Mucosa of descending colon (tissue), 3 donors: Measurements from ENCODE around the gene ZNF292. TPM values are rescaled to one million over a fixed set of nuclear protein-coding genes. Genes with fewer than 3 reads are reported as not detected.

Experiments
- ATAC-seq: fragments of 200-7000 bp; cut with Tn5 transposase; one replicate; pipeline ENCODE4 v1.9.1; 2020; ENCODE audit warnings: mild to moderate bottlenecking, moderate library complexity
- DNase-seq, 3 donors: peaks; one replicate each; pipeline ENCODE4 v3.0.0-alpha.2; 2020
- H3K36me3 ChIP-seq: fragments of 200-600 bp; one replicate; pipeline ENCODE4 v1.8.0; 2021; ENCODE audit warnings: low read depth, mild to moderate bottlenecking
- H3K4me1 ChIP-seq: fragments of 200-600 bp; one replicate; pipeline ENCODE4 v1.8.0; 2021; ENCODE audit warnings: low read depth, mild to moderate bottlenecking
- H3K4me3 ChIP-seq: fragments of 200-600 bp; one replicate; pipeline ENCODE4 v1.8.0; 2021; ENCODE audit warnings: mild to moderate bottlenecking
- H3K9me3 ChIP-seq: fragments of 200-600 bp; one replicate; pipeline ENCODE4 v1.8.0; 2021; ENCODE audit warnings: mild to moderate bottlenecking
- intact Hi-C, 2 donors: fragments of 100-400 bp; cut with DNase I in 1 of 2; cut with micrococcal nuclease in 1 of 2; formaldehyde crosslinking; loops; one replicate each; pipeline versions ENCODE4 v1.11.0 to v1.11.1; 2022; cut with DNase I, micrococcal nuclease
- total RNA-seq, 3 donors: library from RNA; stranded (reverse); fragmentation: NEBNext Ultra II Directional in 2 of 3; extraction: Animal tissue kit (Norgen Biotek cat#: 25700) in 2 of 3; gene quantifications; one replicate each; pipeline versions ENCODE4 v1.2.1 to v1.2.4, GENCODE V29; 2021 to 2023
- TF ChIP-seq, protein P1 (sequence below): fragments of 200-600 bp; IDR thresholded peaks from one replicate; pipeline ENCODE4 v1.8.0; 2022; ENCODE audit warnings: antibody characterized with exemption, mild to moderate bottlenecking
- donor health status: DM: no; HTN: no; CAD: no; lungs with moderate emphysema.
- donor health status: DM: no; HTN: no; CAD: no.
- donor health status: DM: no; HTN: yes; CAD: no.

ZNF292 gene
- total RNA-seq, 3 donors from 2014 or later, result 40.9 to 83.2 (median 44.4) TPM

DNA sequence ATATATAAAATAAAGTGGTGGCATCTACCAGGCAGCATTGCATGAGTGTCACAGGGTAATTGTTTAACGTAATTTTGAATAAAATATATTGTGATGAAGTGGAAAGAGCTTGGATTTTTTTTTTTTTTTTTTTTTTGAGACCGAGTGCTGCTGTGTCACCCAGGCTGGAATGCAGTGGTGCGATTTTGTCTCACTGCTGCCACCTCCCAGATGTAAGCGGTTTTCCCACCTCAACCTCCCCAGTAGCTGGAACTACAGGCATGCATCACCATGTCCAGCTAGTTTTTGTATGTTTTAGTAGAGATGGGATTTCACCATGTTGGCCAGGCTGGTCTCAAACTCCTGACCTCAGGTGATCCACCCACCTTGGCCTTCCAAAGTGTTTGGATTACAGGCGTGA, 85.9 kb downstream of the ZNF292 start:
- TF ChIP-seq, protein P1, sequence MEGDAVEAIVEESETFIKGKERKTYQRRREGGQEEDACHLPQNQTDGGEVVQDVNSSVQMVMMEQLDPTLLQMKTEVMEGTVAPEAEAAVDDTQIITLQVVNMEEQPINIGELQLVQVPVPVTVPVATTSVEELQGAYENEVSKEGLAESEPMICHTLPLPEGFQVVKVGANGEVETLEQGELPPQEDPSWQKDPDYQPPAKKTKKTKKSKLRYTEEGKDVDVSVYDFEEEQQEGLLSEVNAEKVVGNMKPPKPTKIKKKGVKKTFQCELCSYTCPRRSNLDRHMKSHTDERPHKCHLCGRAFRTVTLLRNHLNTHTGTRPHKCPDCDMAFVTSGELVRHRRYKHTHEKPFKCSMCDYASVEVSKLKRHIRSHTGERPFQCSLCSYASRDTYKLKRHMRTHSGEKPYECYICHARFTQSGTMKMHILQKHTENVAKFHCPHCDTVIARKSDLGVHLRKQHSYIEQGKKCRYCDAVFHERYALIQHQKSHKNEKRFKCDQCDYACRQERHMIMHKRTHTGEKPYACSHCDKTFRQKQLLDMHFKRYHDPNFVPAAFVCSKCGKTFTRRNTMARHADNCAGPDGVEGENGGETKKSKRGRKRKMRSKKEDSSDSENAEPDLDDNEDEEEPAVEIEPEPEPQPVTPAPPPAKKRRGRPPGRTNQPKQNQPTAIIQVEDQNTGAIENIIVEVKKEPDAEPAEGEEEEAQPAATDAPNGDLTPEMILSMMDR, result no peak
- intact Hi-C loops, result no loop called here

DNA sequence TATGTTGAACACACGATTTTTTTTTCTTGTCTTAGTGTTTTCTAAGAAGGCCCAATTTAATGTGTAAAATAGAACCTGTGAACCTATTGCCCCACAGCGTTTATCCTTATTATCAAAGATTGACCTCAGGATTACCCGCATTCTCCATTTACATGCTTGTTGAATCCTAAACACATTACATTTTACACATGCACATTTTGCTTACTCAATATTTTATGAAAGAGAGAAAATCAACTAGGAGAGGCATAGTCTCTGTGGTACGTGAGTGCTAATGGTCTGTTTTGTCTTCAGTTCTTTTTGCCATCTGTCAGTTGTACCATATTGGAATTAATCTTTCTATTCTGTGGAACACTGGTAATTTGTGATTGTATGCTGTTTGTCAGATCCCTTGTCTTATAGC, 86.9 kb downstream of the ZNF292 start:
- intact Hi-C loops, result no loop called here
- no peak overlapping the region for H3K4me3 ChIP-seq
- TF ChIP-seq, protein P1, result no peak
- H3K36me3 ChIP-seq, result no peaks in the 10 kb centered on the region
- no peaks in the 10 kb centered on the region for H3K4me1 ChIP-seq
- ATAC-seq, result no peak
- DNase-seq, result no peak
- no peaks in the 10 kb centered on the region for H3K9me3 ChIP-seq

More for the DNA sequence above, 85.9 kb downstream of the ZNF292 start:
- H3K36me3 ChIP-seq, result no peaks in the 10 kb centered on the region
- ATAC-seq (no peak), DNase-seq (no peak)
- H3K4me1 ChIP-seq, result no peaks in the 10 kb centered on the region
- no peak overlapping the region for H3K4me3 ChIP-seq
- no peaks in the 10 kb centered on the region for H3K9me3 ChIP-seq

DNA sequence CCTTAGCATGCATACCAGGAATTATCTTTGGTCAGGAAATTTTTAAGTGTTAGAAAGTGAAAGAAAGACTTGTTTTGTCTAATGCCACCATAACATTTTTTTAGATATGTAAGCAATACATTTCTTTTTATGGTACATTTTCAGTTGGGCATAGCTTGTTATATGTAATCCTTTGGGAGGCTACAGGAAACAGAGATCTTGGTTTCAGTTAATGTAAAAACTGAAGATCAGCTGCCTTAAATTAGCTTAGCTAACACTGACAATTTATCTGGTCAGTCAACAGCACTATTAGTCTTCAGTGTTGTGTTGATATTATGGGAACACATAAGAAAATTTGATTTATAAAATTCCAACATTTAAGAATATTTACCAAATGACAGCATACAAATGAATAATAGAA, 88.4 kb downstream of the ZNF292 start:
- Histone ChIP-seq H3K4me1 (no peaks in the 10 kb centered on the region), H3K9me3 (no peaks in the 10 kb centered on the region), H3K4me3 (no peak overlapping the region), H3K36me3 (no peaks in the 10 kb centered on the region)
- DNase-seq (no peak), ATAC-seq (no peak)
- TF ChIP-seq, protein P1, result no peak
- intact Hi-C loops, result no loop called here

DNA sequence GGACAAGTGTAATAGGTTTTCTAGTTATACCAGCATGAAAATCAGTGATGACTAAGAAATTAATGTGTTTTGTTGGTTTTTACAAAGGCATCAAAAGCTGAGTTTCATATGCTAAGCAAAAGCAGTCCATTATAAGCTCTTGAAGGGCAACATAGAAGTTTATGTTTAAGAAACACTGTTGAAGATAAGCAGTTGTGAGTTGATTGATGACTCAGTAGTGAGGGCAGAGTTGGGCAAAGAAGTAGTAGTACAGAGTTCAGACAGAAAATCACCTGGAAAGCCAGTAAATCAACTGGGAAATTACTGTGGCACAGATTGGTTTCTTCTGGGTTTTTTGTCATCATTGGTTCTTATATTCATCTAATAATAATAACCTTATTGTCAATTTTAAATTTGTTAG, 89.0 kb downstream of the ZNF292 start:
- ATAC-seq, result no peak
- no peak for DNase-seq
- H3K9me3 ChIP-seq, result no peaks in the 10 kb centered on the region
- TF ChIP-seq, protein P1, result no peak
- no peaks in the 10 kb centered on the region for H3K4me1 ChIP-seq
- intact Hi-C loops, result no loop called here
- no peak overlapping the region for H3K4me3 ChIP-seq
- no peaks in the 10 kb centered on the region for H3K36me3 ChIP-seq

DNA sequence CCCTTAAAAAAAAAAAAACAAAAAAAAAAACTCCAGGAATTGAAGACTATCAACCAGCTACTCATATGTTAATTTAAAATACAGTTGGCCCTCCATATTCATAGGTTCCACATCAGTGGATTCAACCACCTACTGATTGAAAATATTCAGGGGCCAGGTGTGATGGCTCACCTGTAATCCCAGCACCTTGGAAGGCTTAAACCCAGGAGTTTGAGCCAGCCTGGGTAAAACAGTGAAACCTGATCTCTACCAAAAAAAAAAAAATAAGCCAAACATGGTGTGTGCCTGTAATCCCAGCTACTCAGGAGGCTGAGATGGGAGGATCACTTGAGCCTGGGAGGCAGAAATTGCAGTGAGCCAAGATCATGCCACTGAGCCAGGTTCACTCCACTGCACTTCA, 94.7 kb downstream of the ZNF292 start:
- Histone ChIP-seq H3K36me3 (no peaks in the 10 kb centered on the region), H3K9me3 (no peaks in the 10 kb centered on the region), H3K4me1 (no peaks in the 10 kb centered on the region), H3K4me3 (no peak overlapping the region)
- intact Hi-C loops, result no loop called here
- ATAC-seq (no peak), DNase-seq (no peak)
- TF ChIP-seq, protein P1, result no peak

DNA sequence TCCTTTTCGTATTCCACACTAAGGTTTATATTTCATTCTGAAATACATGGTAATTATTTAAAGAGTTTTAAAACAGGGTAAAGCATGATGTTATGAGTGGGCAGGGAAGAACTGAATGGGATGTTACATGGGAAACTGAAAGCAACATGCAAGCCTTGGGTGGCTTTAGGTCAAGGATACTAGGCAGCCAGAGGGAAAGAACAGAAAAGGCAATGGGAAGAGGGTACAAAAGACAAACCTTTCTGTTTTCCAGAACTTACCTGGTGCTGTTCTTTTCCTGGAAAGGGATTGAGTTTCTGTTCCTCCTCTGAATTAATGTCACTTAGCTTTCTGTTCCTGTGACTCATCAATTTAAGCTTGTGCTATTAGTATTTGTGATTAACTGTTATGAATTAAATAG, 95.9 kb downstream of the ZNF292 start:
- intact Hi-C loops, result no loop called here
- H3K36me3 ChIP-seq, result no peaks in the 10 kb centered on the region
- TF ChIP-seq, protein P1, result no peak
- H3K4me3 ChIP-seq, result no peak overlapping the region
- no peak for ATAC-seq
- no peaks in the 10 kb centered on the region for H3K9me3 ChIP-seq
- no peak for DNase-seq
- H3K4me1 ChIP-seq, result no peaks in the 10 kb centered on the region
